ENCODE measurements around the gene LRRC71.

- no peak for TF ChIP-seq CTCF (IDR thresholded peaks at IDR 0.05)
- no peak for TF ChIP-seq POLR2A (IDR thresholded peaks at IDR 0.05)
Observed at GRCh38 chr1:156942176-156942575, 21.7 kb downstream of the LRRC71 start.

Data from Peyer's patch (tissue), 4 donors.